ENCODE data around the gene SLC44A4. TPM values are rescaled to one million over a fixed set of nuclear protein-coding genes. Genes with fewer than 3 reads are reported as not detected.
"Not testable (repeated sequence)": the region's sequence is repeated elsewhere in the genome, so short reads cannot be mapped to it uniquely, and the experiment has no call there.

SLC44A4 gene
- total RNA-seq, 2 donors from 2014 or later = 7.3 to 19.2 TPM

- no peaks in the 10 kb centered on the region for H3K4me1 ChIP-seq
- intact Hi-C loops (cut with DNase I) = no loop called here
- TF ChIP-seq CTCF (IDR thresholded peaks at IDR 0.05) (no peak), POLR2A (IDR thresholded peaks at IDR 0.05) (no peak)
- WGBS, 2 donors = 62 to 68% methylated on average over 6 of the region's 6 CpGs
- no peaks in the 10 kb centered on the region for H3K9me3 ChIP-seq
- ATAC-seq = no peak
- no peaks in the 10 kb centered on the region for H3K36me3 ChIP-seq (replicated peaks in 1 of 2; ENCODE audit: insufficient read depth in 1 of 2, low read depth in 2 of 2)
- H3K27me3 ChIP-seq = no peaks in the 10 kb centered on the region
- H3K27ac ChIP-seq = no peak overlapping the region
- DNase-seq = no peak
- H3K4me3 ChIP-seq = no peak overlapping the region
These were observed 37.0 kb upstream of the SLC44A4 start for GRCh38 chr6:31915756-31916155.

- no peaks in the 10 kb centered on the region for H3K9me3 ChIP-seq
These were observed 36.6 kb upstream of the SLC44A4 start for GRCh38 chr6:31915351-31915750.

GRCh38 chr6:31911826-31912585 is 33.2 kb upstream of the SLC44A4 start:
- no peak for TF ChIP-seq POLR2A (IDR thresholded peaks at IDR 0.05)
- TF ChIP-seq CTCF (IDR thresholded peaks at IDR 0.05) = no peak
- no peaks in the 10 kb centered on the region for H3K4me1 ChIP-seq
- intact Hi-C loops (cut with DNase I) = no loop called here
- H3K27ac ChIP-seq = no peak overlapping the region
- ATAC-seq (no peak), DNase-seq (no peak)
- no peaks in the 10 kb centered on the region for H3K27me3 ChIP-seq
- H3K9me3 ChIP-seq = no peaks in the 10 kb centered on the region
- H3K36me3 ChIP-seq (replicated peaks in 1 of 2; ENCODE audit: insufficient read depth in 1 of 2, low read depth in 2 of 2) = no peaks in the 10 kb centered on the region
- H3K4me3 ChIP-seq = no peak overlapping the region
- WGBS, 2 donors = 71 to 73% methylated on average over 11 of the region's 11 CpGs

More at GRCh38 chr6:31915351-31915750, 36.6 kb upstream of the SLC44A4 start:
- intact Hi-C loops (cut with DNase I) = no loop called here
- ATAC-seq (no peak), DNase-seq (no peak)
- no peak overlapping the region for H3K4me3 ChIP-seq
- H3K36me3 ChIP-seq (replicated peaks in 1 of 2; ENCODE audit: insufficient read depth in 1 of 2, low read depth in 2 of 2) = no peaks in the 10 kb centered on the region
- no peaks in the 10 kb centered on the region for H3K27me3 ChIP-seq
- no peak overlapping the region for H3K27ac ChIP-seq
- H3K4me1 ChIP-seq = no peaks in the 10 kb centered on the region
- TF ChIP-seq POLR2A (IDR thresholded peaks at IDR 0.05) (no peak), CTCF (IDR thresholded peaks at IDR 0.05) (no peak)

GRCh38 chr6:31909298-31909697 is 30.5 kb upstream of the SLC44A4 start:
- H3K4me1 ChIP-seq; intact Hi-C loops (cut with DNase I); H3K27me3 ChIP-seq: not testable (repeated sequence)

GRCh38 chr6:31908791-31909190 is 30.0 kb upstream of the SLC44A4 start:
- no peak for ATAC-seq
- Histone ChIP-seq H3K27me3 (no peaks in the 10 kb centered on the region), H3K9me3 (no peaks in the 10 kb centered on the region), H3K27ac (no peak overlapping the region), H3K4me1 (no peaks in the 10 kb centered on the region), H3K4me3 (no peak overlapping the region), H3K36me3 (replicated peaks in 1 of 2; ENCODE audit: insufficient read depth in 1 of 2, low read depth in 2 of 2) (no peaks in the 10 kb centered on the region)
- intact Hi-C loops (cut with DNase I) = no loop called here
- TF ChIP-seq CTCF (IDR thresholded peaks at IDR 0.05) = no peak
- no peak for TF ChIP-seq POLR2A (IDR thresholded peaks at IDR 0.05)
- WGBS, 2 donors = 22 to 24% methylated on average over 4 of the region's 4 CpGs
- no peak for DNase-seq

More at GRCh38 chr6:31909298-31909697, 30.5 kb upstream of the SLC44A4 start:
- H3K4me3 ChIP-seq; H3K9me3 ChIP-seq; H3K36me3 ChIP-seq (replicated peaks in 1 of 2; ENCODE audit: insufficient read depth in 1 of 2, low read depth in 2 of 2); ATAC-seq; H3K27ac ChIP-seq; DNase-seq: not testable (repeated sequence)
- WGBS, 2 donors = 68 to 76% methylated on average over 7 of the region's 7 CpGs

GRCh38 chr6:31908255-31908654 is 29.5 kb upstream of the SLC44A4 start:
- H3K4me1 ChIP-seq; H3K27me3 ChIP-seq; H3K4me3 ChIP-seq; intact Hi-C loops (cut with DNase I); H3K27ac ChIP-seq; H3K36me3 ChIP-seq (replicated peaks in 1 of 2; ENCODE audit: insufficient read depth in 1 of 2, low read depth in 2 of 2); DNase-seq; ATAC-seq; H3K9me3 ChIP-seq: not testable (repeated sequence)
- 80% methylated on average over 5 of the region's 5 CpGs for WGBS, 2 donors
